KMS-11 (cell line): ENCODE results near the gene C10orf95.

Experiments
- H2AFZ ChIP-seq: fragments of 200-600 bp; sonication (generic); 2 replicates; pipeline ENCODE4 v1.6.1; 2016; ENCODE audit warnings: antibody characterized with exemption, mixed run types, low read depth
- H3K27ac ChIP-seq: fragments of 200-600 bp; sonication (generic); 2 replicates; pipeline ENCODE4 v1.6.1; 2016; ENCODE audit warnings: mild to moderate bottlenecking, mixed run types
- H3K27me3 ChIP-seq: fragments of 200-600 bp; sonication (generic); 2 replicates; pipeline ENCODE4 v1.6.1; 2017; ENCODE audit warnings: mild to moderate bottlenecking, low read depth, mixed run types, moderate library complexity; ENCODE audit not compliant: insufficient read depth
- H3K36me3 ChIP-seq: fragments of 200-600 bp; sonication (generic); 2 replicates; pipeline ENCODE4 v1.6.1; 2017; ENCODE audit warnings: mild to moderate bottlenecking, mixed run types; ENCODE audit not compliant: insufficient read depth
- H3K4me1 ChIP-seq: fragments of 200-600 bp; sonication (generic); 2 replicates; pipeline ENCODE4 v1.6.1; 2016; ENCODE audit warnings: mild to moderate bottlenecking, low read depth, mixed run types; ENCODE audit not compliant: poor library complexity, severe bottlenecking
- H3K4me2 ChIP-seq: fragments of 200-600 bp; sonication (generic); 2 replicates; pipeline ENCODE4 v1.7.0; 2016; ENCODE audit warnings: mild to moderate bottlenecking, mixed run types
- H3K4me3 ChIP-seq: fragments of 200-600 bp; sonication (generic); IDR thresholded peaks from 2 replicates; pipeline ENCODE4 v1.6.1; 2017; ENCODE audit warnings: low read depth, low read length, mixed read lengths; ENCODE audit not compliant: insufficient read depth
- H3K79me2 ChIP-seq: fragments of 200-600 bp; sonication (generic); 2 replicates; pipeline ENCODE4 v1.6.1; 2016; ENCODE audit warnings: low read depth, mixed run types; ENCODE audit not compliant: insufficient read depth
- H3K9ac ChIP-seq: fragments of 200-600 bp; sonication (generic); 2 replicates; pipeline ENCODE4 v1.6.1; 2016; ENCODE audit warnings: mild to moderate bottlenecking, mixed run types
- H4K20me1 ChIP-seq: fragments of 200-600 bp; sonication (generic); 2 replicates; pipeline ENCODE4 v1.6.1; 2016; ENCODE audit warnings: mild to moderate bottlenecking, mixed run types; ENCODE audit not compliant: insufficient read depth
- TF ChIP-seq, protein P1 (sequence below): fragments of 200-600 bp; sonication (generic); conservative IDR thresholded peaks from 2 replicates; pipeline ENCODE4 v1.6.1; 2017; ENCODE audit warnings: low read depth, mild to moderate bottlenecking, antibody characterized with exemption, low read length, moderate library complexity, mixed read lengths

Gene C10orf95

GRCh38 chr10:102416283-102416682 lies 35.1 kb downstream of the C10orf95 start:
- Histone ChIP-seq H3K79me2 (no peaks in the 10 kb centered on the region), H3K4me3 (no peak overlapping the region), H2AFZ (no peak overlapping the region), H3K4me2 (no peak overlapping the region), H3K27me3 (peaks cover 57% of the 10 kb centered on the region), H3K36me3 (no peaks in the 10 kb centered on the region), H4K20me1 (no peaks in the 10 kb centered on the region), H3K27ac (no peak overlapping the region), H3K4me1 (peaks cover 16% of the 10 kb centered on the region), H3K9ac (no peak overlapping the region)
- TF ChIP-seq, protein P1, sequence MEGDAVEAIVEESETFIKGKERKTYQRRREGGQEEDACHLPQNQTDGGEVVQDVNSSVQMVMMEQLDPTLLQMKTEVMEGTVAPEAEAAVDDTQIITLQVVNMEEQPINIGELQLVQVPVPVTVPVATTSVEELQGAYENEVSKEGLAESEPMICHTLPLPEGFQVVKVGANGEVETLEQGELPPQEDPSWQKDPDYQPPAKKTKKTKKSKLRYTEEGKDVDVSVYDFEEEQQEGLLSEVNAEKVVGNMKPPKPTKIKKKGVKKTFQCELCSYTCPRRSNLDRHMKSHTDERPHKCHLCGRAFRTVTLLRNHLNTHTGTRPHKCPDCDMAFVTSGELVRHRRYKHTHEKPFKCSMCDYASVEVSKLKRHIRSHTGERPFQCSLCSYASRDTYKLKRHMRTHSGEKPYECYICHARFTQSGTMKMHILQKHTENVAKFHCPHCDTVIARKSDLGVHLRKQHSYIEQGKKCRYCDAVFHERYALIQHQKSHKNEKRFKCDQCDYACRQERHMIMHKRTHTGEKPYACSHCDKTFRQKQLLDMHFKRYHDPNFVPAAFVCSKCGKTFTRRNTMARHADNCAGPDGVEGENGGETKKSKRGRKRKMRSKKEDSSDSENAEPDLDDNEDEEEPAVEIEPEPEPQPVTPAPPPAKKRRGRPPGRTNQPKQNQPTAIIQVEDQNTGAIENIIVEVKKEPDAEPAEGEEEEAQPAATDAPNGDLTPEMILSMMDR: no peak

DNA sequence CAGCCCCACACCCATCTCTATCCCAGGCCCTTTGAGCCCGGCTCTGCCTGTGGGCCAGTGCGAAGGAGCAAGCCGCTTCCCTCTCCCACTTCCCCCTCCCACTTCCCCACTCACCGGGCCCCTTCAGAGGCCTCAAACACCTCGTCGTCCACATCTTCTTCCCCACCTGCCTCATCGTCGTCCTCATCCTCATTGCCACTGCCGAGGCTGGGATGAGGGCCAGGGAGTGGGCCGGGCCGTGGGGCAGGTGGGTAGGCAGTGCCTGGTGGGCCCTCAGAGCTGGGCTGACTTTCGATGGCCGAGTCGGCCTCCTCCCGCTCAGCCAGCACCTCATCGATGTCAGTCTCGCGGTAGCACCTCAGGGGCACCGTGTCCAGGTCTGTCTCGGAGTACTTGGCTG lies 36.6 kb downstream of the C10orf95 start:
- TF ChIP-seq, protein P1: no peak
- Histone ChIP-seq H3K4me1 (peaks cover 12% of the 10 kb centered on the region), H3K27me3 (peaks cover 71% of the 10 kb centered on the region), H3K27ac (no peak overlapping the region), H3K36me3 (no peaks in the 10 kb centered on the region), H2AFZ (no peak overlapping the region), H3K79me2 (no peaks in the 10 kb centered on the region), H3K4me3 (no peak overlapping the region), H3K4me2 (no peak overlapping the region), H3K9ac (no peak overlapping the region), H4K20me1 (no peaks in the 10 kb centered on the region)

DNA sequence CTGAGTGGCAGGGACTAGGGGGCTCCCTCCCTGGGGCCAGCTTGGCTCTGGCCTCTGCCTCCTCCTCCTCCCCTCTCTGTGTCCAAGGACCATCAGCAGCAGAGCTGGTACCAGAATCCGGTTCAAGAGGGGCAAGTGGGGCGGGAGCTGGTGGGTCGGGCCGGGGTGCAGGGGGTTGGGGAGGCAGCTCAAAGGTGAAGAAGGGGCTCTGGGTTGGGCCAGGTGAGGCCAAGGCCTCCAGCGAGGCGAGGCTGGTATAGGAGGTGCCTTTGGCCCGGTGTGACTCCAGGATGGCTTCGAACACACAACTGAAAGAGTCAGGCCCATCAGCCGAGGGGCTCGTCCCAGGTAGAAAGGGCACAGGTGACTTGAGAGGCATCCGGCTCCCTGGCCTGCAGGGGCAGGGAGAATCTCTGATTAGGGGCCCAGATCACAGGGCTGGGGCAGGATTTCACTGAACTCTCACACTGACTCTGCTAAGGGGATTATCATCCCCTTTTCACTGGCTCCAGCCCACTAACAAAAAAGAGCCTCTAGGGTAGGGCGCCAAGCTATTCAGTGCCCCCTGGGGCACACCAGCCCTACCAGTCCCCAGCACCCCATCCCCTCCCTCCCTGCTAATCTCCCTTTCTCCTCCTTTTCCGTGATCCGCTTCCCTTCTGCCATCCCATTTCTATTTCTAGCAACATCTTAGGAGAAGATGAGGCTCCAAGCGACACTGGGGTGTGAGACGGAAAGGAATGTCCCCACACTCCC lies 37.4 kb downstream of the C10orf95 start:
- TF ChIP-seq, protein P1: no peak
- H3K27ac ChIP-seq: no peak overlapping the region
- H3K4me3 ChIP-seq: no peak overlapping the region
- H2AFZ ChIP-seq: no peak overlapping the region
- peaks cover 77% of the 10 kb centered on the region for H3K27me3 ChIP-seq
- no peak overlapping the region for H3K4me2 ChIP-seq
- no peaks in the 10 kb centered on the region for H3K36me3 ChIP-seq
- peaks cover 7% of the 10 kb centered on the region for H3K4me1 ChIP-seq
- H4K20me1 ChIP-seq: no peaks in the 10 kb centered on the region
- no peak overlapping the region for H3K9ac ChIP-seq
- no peaks in the 10 kb centered on the region for H3K79me2 ChIP-seq

DNA sequence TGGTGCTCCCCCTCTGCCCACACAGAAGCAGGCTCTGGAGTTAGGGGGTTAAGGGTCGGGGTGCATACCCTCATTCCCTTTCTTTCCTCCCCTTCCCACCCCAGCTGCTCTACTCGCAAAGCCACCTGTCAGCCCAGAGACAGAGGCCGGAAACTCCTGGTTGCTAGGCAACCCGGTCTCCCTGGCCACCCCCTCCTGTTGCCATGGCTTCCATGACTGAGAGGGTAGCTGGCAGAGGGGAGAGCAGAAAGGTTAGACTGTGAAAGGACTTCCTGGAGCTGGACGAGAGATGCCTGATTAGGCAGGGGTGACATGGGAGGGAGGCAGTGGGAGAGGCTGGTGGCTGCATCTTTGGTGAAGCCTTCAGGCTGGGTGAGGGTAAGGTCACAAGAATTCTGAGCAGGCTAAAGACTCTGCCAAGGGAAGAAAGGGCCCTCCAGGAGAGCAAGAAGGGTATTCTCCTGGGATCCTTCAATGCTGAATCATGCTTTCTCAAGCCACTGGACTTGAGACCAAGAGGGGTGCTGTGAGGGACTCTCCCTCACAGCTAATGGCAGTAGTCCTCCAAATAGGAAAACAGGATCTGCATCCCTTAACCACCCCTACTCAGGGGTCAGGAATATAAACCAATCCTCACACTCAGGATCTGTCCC lies 38.2 kb downstream of the C10orf95 start:
- no peak overlapping the region for H3K4me3 ChIP-seq
- H3K9ac ChIP-seq: no peak overlapping the region
- no peak overlapping the region for H3K4me2 ChIP-seq
- peaks cover 7% of the 10 kb centered on the region for H3K4me1 ChIP-seq
- H2AFZ ChIP-seq: no peak overlapping the region
- H3K27ac ChIP-seq: no peak overlapping the region
- H3K79me2 ChIP-seq: no peaks in the 10 kb centered on the region
- peaks cover 75% of the 10 kb centered on the region for H3K27me3 ChIP-seq
- H4K20me1 ChIP-seq: no peaks in the 10 kb centered on the region
- TF ChIP-seq, protein P1: no peak
- H3K36me3 ChIP-seq: no peaks in the 10 kb centered on the region
